Cardiac ventricle fibroblast (primary cell): ENCODE data around the gene ZNF665. TPM values are rescaled to one million over a fixed set of nuclear protein-coding genes. Genes with fewer than 3 reads are reported as not detected.

Experiments
- total RNA-seq: library from RNA; depleted of rRNA; stranded (reverse); fragments of >200 nt; gene quantifications from 2 replicates; pipeline ENCODE4 v1.2.3, GENCODE V29; 2015

ZNF665 gene
- 1.7 and 2.5 TPM in 2 replicates for total RNA-seq

GRCh38 chr19:53192771-53193534, at the start of gene ZNF665:
Gene ZNF665, minus strand, starts transcription at chr19:53193358. Its CDS starts 10,460 bp downstream, at chr19:53182898.

GRCh38 chr19:53132141-53132991, 60.8 kb downstream of the ZNF665 start, which contains the start of gene ZNF415:
Gene ZNF415, minus strand, starts transcription at chr19:53132910. Its CDS starts 10,234 bp downstream, at chr19:53122676.

Other genes with a start within 250 kb of the ZNF665 start
- 2.1 and 5.4 TPM in 2 replicates for gene ZNF816, start 230.5 kb downstream of the ZNF665 start, total RNA-seq
- not detected in 2 replicates for gene ERVV-1, start 179.4 kb downstream of the ZNF665 start, total RNA-seq
- not detected in 2 replicates for gene ERVV-2, start 148.6 kb downstream of the ZNF665 start, total RNA-seq
- 18.5 and 20.3 TPM in 2 replicates for gene ZNF160, start 89.9 kb downstream of the ZNF665 start, total RNA-seq
- 4.5 and 9.0 TPM in 2 replicates for gene ZNF415, start 60.4 kb downstream of the ZNF665 start, total RNA-seq
- 5.4 and 7.6 TPM in 2 replicates for gene ZNF347, start 34.3 kb downstream of the ZNF665 start, total RNA-seq
- 15.2 and 15.4 TPM in 2 replicates for gene ZNF677, start 61.5 kb upstream of the ZNF665 start, total RNA-seq
- gene VN1R2, start 64.9 kb upstream of the ZNF665 start, total RNA-seq: not detected in 2 replicates
- gene VN1R4, start 74.4 kb upstream of the ZNF665 start, total RNA-seq: not detected in 2 replicates
- gene ZNF845, start 140.4 kb upstream of the ZNF665 start, total RNA-seq: 2.7 and 3.5 TPM in 2 replicates
- gene ZNF525, start 172.3 kb upstream of the ZNF665 start, total RNA-seq: 2.1 and 4.4 TPM in 2 replicates
- 4.0 and 5.3 TPM in 2 replicates for gene ZNF765, start 201.8 kb upstream of the ZNF665 start, total RNA-seq
- 6.9 and 9.0 TPM in 2 replicates for gene ZNF761, start 238.6 kb upstream of the ZNF665 start, total RNA-seq